Suprapubic skin (tissue), 4 donors: Measurements from ENCODE around the gene RSBN1L.

Experiments
- CTCF ChIP-seq, 2 donors: fragments of 200-600 bp in 1 of 2; fragments of 450-650 bp in 1 of 2; sonication (generic) in 1 of 2; IDR thresholded peaks; one replicate each; pipeline ENCODE4 v1.5.1; 2016 to 2019; ENCODE audit warnings: antibody characterized with exemption in 2 of 2, mild to moderate bottlenecking in 1 of 2, moderate library complexity in 1 of 2
- EP300 ChIP-seq: sonication (generic); formaldehyde crosslinking; IDR thresholded peaks from one replicate; pipeline ENCODE4 v1.6.1; 2017; ENCODE audit warnings: antibody characterized with exemption
- POLR2A ChIP-seq, 2 donors: fragments of 450-650 bp; IDR thresholded peaks; one replicate each; pipeline ENCODE4 v1.6.1; 2017; ENCODE audit warnings: antibody characterized with exemption in 2 of 2, mild to moderate bottlenecking in 2 of 2, moderate library complexity in 2 of 2
- POLR2AphosphoS5 ChIP-seq, 3 donors: sonication (generic); formaldehyde crosslinking; IDR thresholded peaks; one replicate each; pipeline ENCODE4 v1.6.1; 2017; ENCODE audit warnings: antibody characterized with exemption in 3 of 3

GRCh38 chr7:77657427-77658224 lies 38.6 kb upstream of the RSBN1L start:
- TF ChIP-seq CTCF (IDR thresholded peaks at IDR 0.05) (peak; percentile 9 to 20), POLR2AphosphoS5 (IDR thresholded peaks at IDR 0.05) (no peak), EP300 (no peak), POLR2A (IDR thresholded peaks at IDR 0.05) (no peak)
